Measurements from ENCODE around the gene IL22RA1. TPM values are rescaled to one million over a fixed set of nuclear protein-coding genes. Genes with fewer than 3 reads are reported as not detected.

IL22RA1 gene
- total RNA-seq, 1 donor from 2014 or later, result not detected

DNA sequence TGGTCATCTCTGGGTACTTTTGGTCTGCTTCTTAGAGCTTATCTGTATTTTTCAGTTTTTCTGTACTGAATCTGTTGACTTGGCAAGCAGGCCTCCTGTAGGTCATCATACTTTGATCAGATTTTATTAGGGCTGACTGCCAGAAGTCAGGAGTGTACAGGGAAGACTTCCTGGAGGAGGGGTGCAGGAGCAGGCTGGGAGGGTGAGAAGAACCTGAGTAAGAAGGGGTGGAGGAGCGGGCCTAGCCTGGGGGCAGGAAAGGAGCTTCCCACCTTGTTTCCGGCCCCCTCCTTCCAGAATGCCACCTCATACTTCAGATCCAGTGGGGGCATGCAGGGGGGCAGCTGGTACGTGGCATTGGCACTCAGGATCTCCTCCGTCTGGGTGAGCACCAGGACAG, 18.3 kb upstream of the IL22RA1 start:
- TF ChIP-seq, protein P1, sequence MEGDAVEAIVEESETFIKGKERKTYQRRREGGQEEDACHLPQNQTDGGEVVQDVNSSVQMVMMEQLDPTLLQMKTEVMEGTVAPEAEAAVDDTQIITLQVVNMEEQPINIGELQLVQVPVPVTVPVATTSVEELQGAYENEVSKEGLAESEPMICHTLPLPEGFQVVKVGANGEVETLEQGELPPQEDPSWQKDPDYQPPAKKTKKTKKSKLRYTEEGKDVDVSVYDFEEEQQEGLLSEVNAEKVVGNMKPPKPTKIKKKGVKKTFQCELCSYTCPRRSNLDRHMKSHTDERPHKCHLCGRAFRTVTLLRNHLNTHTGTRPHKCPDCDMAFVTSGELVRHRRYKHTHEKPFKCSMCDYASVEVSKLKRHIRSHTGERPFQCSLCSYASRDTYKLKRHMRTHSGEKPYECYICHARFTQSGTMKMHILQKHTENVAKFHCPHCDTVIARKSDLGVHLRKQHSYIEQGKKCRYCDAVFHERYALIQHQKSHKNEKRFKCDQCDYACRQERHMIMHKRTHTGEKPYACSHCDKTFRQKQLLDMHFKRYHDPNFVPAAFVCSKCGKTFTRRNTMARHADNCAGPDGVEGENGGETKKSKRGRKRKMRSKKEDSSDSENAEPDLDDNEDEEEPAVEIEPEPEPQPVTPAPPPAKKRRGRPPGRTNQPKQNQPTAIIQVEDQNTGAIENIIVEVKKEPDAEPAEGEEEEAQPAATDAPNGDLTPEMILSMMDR (IDR thresholded peaks at IDR 0.05; ENCODE audit: unreplicated experiment), result no peak
- Mint-ChIP-seq H3K4me1 (ENCODE audit: unreplicated experiment) (no peaks in the 10 kb centered on the region), H3K4me3 (ENCODE audit: unreplicated experiment) (no peak overlapping the region), H3K27ac (ENCODE audit: unreplicated experiment) (no peak overlapping the region), H3K27me3 (ENCODE audit: unreplicated experiment) (peaks cover 2% of the 10 kb centered on the region), H3K9me3 (ENCODE audit: unreplicated experiment) (no peaks in the 10 kb centered on the region), H3K36me3 (ENCODE audit: low read depth, unreplicated experiment) (peaks cover 20% of the 10 kb centered on the region)
- DNase-seq (ENCODE audit: low spot score), result no peak

DNA sequence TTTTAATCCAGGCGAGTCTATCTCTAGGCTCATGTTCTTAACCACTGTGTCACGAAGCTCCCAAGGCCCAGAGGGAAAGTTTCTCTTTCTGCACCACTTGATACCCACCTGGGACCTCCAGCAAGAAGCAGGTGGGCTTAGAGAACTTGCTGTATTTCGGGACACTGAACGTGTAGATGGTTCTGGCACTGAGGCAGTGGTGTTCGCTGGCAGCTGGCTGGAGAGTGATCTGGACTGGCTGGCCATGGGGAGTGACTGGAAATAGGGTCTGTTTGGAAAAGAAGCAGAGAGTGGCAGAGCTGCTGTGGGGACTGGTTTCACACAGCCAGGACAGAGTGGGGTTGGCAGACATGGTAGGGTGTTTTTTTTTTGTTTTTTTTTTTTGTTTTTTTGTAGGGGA, 16.4 kb upstream of the IL22RA1 start:
- H3K4me3 Mint-ChIP-seq (ENCODE audit: unreplicated experiment), result no peak overlapping the region
- H3K36me3 Mint-ChIP-seq (ENCODE audit: low read depth, unreplicated experiment), result peaks cover 9% of the 10 kb centered on the region
- no peaks in the 10 kb centered on the region for H3K9me3 Mint-ChIP-seq (ENCODE audit: unreplicated experiment)
- peaks cover 2% of the 10 kb centered on the region for H3K27me3 Mint-ChIP-seq (ENCODE audit: unreplicated experiment)
- H3K27ac Mint-ChIP-seq (ENCODE audit: unreplicated experiment), result no peak overlapping the region
- no peaks in the 10 kb centered on the region for H3K4me1 Mint-ChIP-seq (ENCODE audit: unreplicated experiment)
- no peak for DNase-seq (ENCODE audit: low spot score)
- TF ChIP-seq, protein P1 (IDR thresholded peaks at IDR 0.05; ENCODE audit: unreplicated experiment), result no peak

DNA sequence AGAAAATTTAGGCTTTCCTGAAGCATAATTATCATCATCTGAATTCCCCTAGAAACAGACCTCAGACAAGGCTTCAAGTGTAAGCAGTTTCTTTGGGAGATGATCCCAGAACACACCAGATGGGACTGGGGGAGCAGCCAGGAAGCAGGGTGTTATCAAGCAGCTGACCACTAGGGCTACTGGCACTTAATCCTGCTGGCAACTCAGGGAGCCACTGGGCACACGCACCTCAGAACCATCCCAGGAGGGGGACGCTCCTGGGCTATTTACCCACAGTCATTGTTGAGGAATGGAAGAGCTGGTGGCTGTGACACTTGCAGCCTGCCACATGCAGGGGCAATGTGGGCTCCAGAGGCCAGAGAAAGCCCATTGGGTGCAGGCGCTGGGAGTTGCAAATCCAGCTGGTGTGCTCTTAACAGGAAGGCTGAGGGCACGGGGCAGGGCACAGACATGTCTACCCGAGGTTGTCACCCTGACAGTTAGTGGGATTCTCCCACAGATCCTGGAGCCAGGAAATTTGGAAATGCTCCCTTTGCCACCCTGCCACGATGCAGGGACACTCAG, 15.1 kb upstream of the IL22RA1 start:
- Mint-ChIP-seq H3K27ac (ENCODE audit: unreplicated experiment) (no peak overlapping the region), H3K9me3 (ENCODE audit: unreplicated experiment) (no peaks in the 10 kb centered on the region), H3K36me3 (ENCODE audit: low read depth, unreplicated experiment) (peaks cover 4% of the 10 kb centered on the region), H3K4me3 (ENCODE audit: unreplicated experiment) (no peak overlapping the region), H3K4me1 (ENCODE audit: unreplicated experiment) (no peaks in the 10 kb centered on the region), H3K27me3 (ENCODE audit: unreplicated experiment) (peaks cover 2% of the 10 kb centered on the region)
- DNase-seq (ENCODE audit: low spot score), result no peak
- TF ChIP-seq, protein P1 (IDR thresholded peaks at IDR 0.05; ENCODE audit: unreplicated experiment), result peak; percentile 39

DNA sequence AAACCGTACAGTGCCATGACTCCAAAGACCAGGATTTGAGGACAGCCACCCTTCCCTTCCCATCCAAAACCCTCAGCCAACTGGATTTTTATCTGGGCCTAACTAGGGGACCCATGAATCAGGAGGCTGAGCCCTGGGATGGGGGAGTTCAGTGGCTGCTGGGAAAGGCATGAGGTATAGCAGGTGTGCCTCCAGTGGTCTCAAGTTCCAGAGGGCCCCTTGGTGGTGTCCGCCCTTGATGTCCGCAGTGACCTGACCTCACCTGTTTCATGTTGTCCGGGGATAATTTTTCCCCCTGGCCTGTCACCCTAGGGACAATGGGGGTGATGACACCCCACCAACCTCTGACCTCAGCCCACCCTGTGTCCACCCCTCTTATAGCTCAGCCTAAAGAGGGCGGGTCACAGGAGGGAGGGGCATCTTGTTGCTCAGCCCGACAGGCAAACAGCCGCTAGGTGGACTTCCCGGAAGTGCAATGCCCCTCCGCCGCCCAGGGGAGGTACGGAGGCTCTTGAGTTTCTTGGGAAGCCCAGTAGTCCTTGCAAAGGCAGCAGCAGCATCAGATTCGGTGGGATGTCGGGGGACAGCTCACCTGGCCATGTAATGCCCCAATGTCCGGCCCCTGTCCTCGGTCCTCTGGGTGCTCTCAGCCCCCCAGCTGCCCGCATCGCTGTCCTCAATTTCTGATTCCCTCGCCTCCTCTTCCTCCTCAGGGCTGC, 13.8 kb upstream of the IL22RA1 start:
- Mint-ChIP-seq H3K4me1 (ENCODE audit: unreplicated experiment) (peaks cover 2% of the 10 kb centered on the region), H3K27ac (ENCODE audit: unreplicated experiment) (no peak overlapping the region), H3K27me3 (ENCODE audit: unreplicated experiment) (peaks cover 2% of the 10 kb centered on the region), H3K36me3 (ENCODE audit: low read depth, unreplicated experiment) (peaks cover 3% of the 10 kb centered on the region), H3K9me3 (ENCODE audit: unreplicated experiment) (no peaks in the 10 kb centered on the region), H3K4me3 (ENCODE audit: unreplicated experiment) (no peak overlapping the region)
- TF ChIP-seq, protein P1 (IDR thresholded peaks at IDR 0.05; ENCODE audit: unreplicated experiment), result no peak
- no peak for DNase-seq (ENCODE audit: low spot score)
